ENCODE measurements around the gene MRC1. TPM values are rescaled to one million over a fixed set of nuclear protein-coding genes. Genes with fewer than 3 reads are reported as not detected.

MRC1 gene
- total RNA-seq, 1 donor from 2014 or later = 0.07 TPM

DNA sequence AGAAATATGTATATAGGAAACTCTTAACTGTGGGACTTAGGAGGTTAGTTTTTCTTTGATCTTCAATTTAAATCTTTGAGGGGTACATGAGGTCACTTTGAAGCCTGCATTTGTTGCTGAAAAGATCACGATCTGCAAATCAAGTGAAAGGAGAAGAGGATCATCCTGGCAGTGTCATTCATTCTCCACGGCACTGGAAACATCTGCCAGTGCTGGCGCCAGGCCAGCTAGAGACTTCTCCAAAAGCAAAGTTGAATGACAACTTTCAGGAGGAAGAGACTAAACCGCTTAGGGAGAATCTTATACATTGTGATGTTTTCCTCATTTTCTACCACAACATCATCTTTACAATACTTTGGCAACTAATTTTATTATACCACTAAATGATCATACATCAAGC is 42.5 kb downstream of the MRC1 start:
- no peak overlapping the region for H2AFZ ChIP-seq (ENCODE audit: low read depth, low read length)
- no peak overlapping the region for H3K27ac ChIP-seq (ENCODE audit: low read depth, low read length)
- no peaks in the 10 kb centered on the region for H3K79me2 ChIP-seq (ENCODE audit: insufficient read depth, low read length)
- H3K27ac Mint-ChIP-seq (ENCODE audit: unreplicated experiment) = no peak overlapping the region
- no peaks in the 10 kb centered on the region for H3K36me3 ChIP-seq (ENCODE audit: insufficient read depth, low read length)
- H3K27me3 Mint-ChIP-seq (ENCODE audit: low read depth, unreplicated experiment) = no peaks in the 10 kb centered on the region
- H4K20me1 ChIP-seq (ENCODE audit: insufficient read depth, low read length) = no peaks in the 10 kb centered on the region
- H3K4me3 ChIP-seq (ENCODE audit: insufficient read depth, low read depth, low read length) = no peak overlapping the region
- no peaks in the 10 kb centered on the region for H3K9me3 Mint-ChIP-seq (ENCODE audit: unreplicated experiment)
- H3K27me3 ChIP-seq (ENCODE audit: insufficient read depth, low read length) = no peaks in the 10 kb centered on the region
- no peak overlapping the region for H3K4me3 Mint-ChIP-seq (ENCODE audit: unreplicated experiment)
- TF ChIP-seq EZH2 (IDR thresholded peaks at IDR 0.05; ENCODE audit: insufficient read depth, low read length) (no peak), CTCF (IDR thresholded peaks at IDR 0.05; ENCODE audit: insufficient read depth, low read depth, low read length) (no peak)
- no peak overlapping the region for H3K4me2 ChIP-seq (ENCODE audit: low read length)
- H3K4me1 ChIP-seq (ENCODE audit: insufficient read depth, low read length) = no peaks in the 10 kb centered on the region
- peaks cover 7% of the 10 kb centered on the region for H3K4me1 Mint-ChIP-seq (ENCODE audit: low read depth, unreplicated experiment)
- no peaks in the 10 kb centered on the region for H3K36me3 Mint-ChIP-seq (ENCODE audit: low read depth, unreplicated experiment)
- peaks cover 2% of the 10 kb centered on the region for H3K9me3 ChIP-seq (ENCODE audit: insufficient read depth, low read depth, low read length)
- FAIRE-seq (no peak), DNase-seq (ENCODE audit: low read depth) (no peak)
- H3K9ac ChIP-seq (ENCODE audit: low read length) = no peak overlapping the region

- Histone ChIP-seq H3K36me3 (ENCODE audit: insufficient read depth, low read length) (no peaks in the 10 kb centered on the region), H3K27ac (ENCODE audit: low read depth, low read length) (no peak overlapping the region), H2AFZ (ENCODE audit: low read depth, low read length) (no peak overlapping the region), H3K9ac (ENCODE audit: low read length) (no peak overlapping the region), H3K9me3 (ENCODE audit: insufficient read depth, low read depth, low read length) (peaks cover 2% of the 10 kb centered on the region), H3K4me3 (ENCODE audit: insufficient read depth, low read depth, low read length) (no peak overlapping the region), H3K4me1 (ENCODE audit: insufficient read depth, low read length) (no peaks in the 10 kb centered on the region), H3K4me2 (ENCODE audit: low read length) (no peak overlapping the region), H3K27me3 (ENCODE audit: insufficient read depth, low read length) (no peaks in the 10 kb centered on the region), H4K20me1 (ENCODE audit: insufficient read depth, low read length) (no peaks in the 10 kb centered on the region), H3K79me2 (ENCODE audit: insufficient read depth, low read length) (no peaks in the 10 kb centered on the region)
- no peak overlapping the region for H3K27ac Mint-ChIP-seq (ENCODE audit: unreplicated experiment)
- peaks cover 7% of the 10 kb centered on the region for H3K4me1 Mint-ChIP-seq (ENCODE audit: low read depth, unreplicated experiment)
- DNase-seq (ENCODE audit: low read depth) = no peak
- H3K36me3 Mint-ChIP-seq (ENCODE audit: low read depth, unreplicated experiment) = no peaks in the 10 kb centered on the region
- no peak for FAIRE-seq
- H3K4me3 Mint-ChIP-seq (ENCODE audit: unreplicated experiment) = no peak overlapping the region
- TF ChIP-seq CTCF (IDR thresholded peaks at IDR 0.05; ENCODE audit: insufficient read depth, low read depth, low read length) = no peak
- TF ChIP-seq EZH2 (IDR thresholded peaks at IDR 0.05; ENCODE audit: insufficient read depth, low read length) = no peak
- peaks cover 3% of the 10 kb centered on the region for H3K9me3 Mint-ChIP-seq (ENCODE audit: unreplicated experiment)
- no peaks in the 10 kb centered on the region for H3K27me3 Mint-ChIP-seq (ENCODE audit: low read depth, unreplicated experiment)
These were observed 45.0 kb downstream of the MRC1 start for GRCh38 chr10:17854044-17854652.

DNA sequence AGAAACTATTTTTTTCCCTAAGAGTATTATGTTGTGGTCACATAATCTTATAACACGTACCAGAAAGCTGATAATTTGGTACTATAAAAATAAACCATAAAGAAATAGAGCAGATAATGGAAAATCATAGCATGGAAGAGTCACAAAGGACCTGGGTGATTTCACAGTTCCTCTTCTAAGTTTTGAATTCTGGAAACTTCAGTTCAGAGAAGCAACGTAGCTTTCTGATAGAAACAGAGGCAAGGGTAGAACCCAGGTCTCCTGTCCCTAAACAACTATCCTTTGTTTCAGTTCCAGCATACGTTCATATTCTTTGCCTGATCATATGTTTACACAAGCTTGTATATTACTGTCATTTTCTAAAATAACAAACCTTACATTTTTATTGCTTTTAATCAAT is 47.9 kb downstream of the MRC1 start:
- DNase-seq (ENCODE audit: low read depth) (no peak), FAIRE-seq (no peak)
- H3K4me3 ChIP-seq (ENCODE audit: insufficient read depth, low read depth, low read length) = no peak overlapping the region
- no peak overlapping the region for H3K27ac Mint-ChIP-seq (ENCODE audit: unreplicated experiment)
- no peaks in the 10 kb centered on the region for H3K79me2 ChIP-seq (ENCODE audit: insufficient read depth, low read length)
- H3K27me3 ChIP-seq (ENCODE audit: insufficient read depth, low read length) = no peaks in the 10 kb centered on the region
- H4K20me1 ChIP-seq (ENCODE audit: insufficient read depth, low read length) = no peaks in the 10 kb centered on the region
- H3K9ac ChIP-seq (ENCODE audit: low read length) = no peak overlapping the region
- no peaks in the 10 kb centered on the region for H3K27me3 Mint-ChIP-seq (ENCODE audit: low read depth, unreplicated experiment)
- H3K4me1 Mint-ChIP-seq (ENCODE audit: low read depth, unreplicated experiment) = no peaks in the 10 kb centered on the region
- no peaks in the 10 kb centered on the region for H3K36me3 Mint-ChIP-seq (ENCODE audit: low read depth, unreplicated experiment)
- H3K4me2 ChIP-seq (ENCODE audit: low read length) = no peak overlapping the region
- H3K36me3 ChIP-seq (ENCODE audit: insufficient read depth, low read length) = no peaks in the 10 kb centered on the region
- H3K9me3 ChIP-seq (ENCODE audit: insufficient read depth, low read depth, low read length) = peaks cover 2% of the 10 kb centered on the region
- no peak overlapping the region for H3K4me3 Mint-ChIP-seq (ENCODE audit: unreplicated experiment)
- no peak overlapping the region for H2AFZ ChIP-seq (ENCODE audit: low read depth, low read length)
- H3K27ac ChIP-seq (ENCODE audit: low read depth, low read length) = no peak overlapping the region
- TF ChIP-seq EZH2 (IDR thresholded peaks at IDR 0.05; ENCODE audit: insufficient read depth, low read length) (no peak), CTCF (IDR thresholded peaks at IDR 0.05; ENCODE audit: insufficient read depth, low read depth, low read length) (no peak)
- H3K4me1 ChIP-seq (ENCODE audit: insufficient read depth, low read length) = no peaks in the 10 kb centered on the region
- peaks cover 3% of the 10 kb centered on the region for H3K9me3 Mint-ChIP-seq (ENCODE audit: unreplicated experiment)
